Measurements from ENCODE around the gene NOXRED1. TPM values are rescaled to one million over a fixed set of nuclear protein-coding genes. Genes with fewer than 3 reads are reported as not detected.

NOXRED1 gene
- total RNA-seq, 1 donor from 2014 or later = 1.2 TPM

DNA sequence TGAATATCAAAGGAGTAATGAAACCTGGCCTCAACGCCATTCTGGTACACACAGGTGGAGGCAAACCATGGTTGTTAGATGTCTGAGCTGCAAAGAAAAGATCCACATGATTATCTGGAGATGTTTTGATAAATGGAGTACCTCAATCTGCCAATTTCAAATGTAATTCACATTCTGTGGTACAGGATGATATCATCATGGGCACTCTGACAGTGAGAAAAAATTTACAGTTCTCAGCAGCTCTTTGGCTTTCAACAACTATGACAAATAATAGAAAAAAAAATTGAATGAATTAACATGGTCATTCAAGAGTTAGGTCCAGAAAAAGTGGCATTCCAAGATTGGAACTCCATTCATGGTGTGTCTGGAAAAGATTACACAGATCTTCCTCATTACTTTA lies 63.7 kb downstream of the NOXRED1 start:
- Mint-ChIP-seq H3K9me3 (ENCODE audit: low read depth) (peaks cover 5% of the 10 kb centered on the region), H3K4me1 (ENCODE audit: low read depth) (no peaks in the 10 kb centered on the region), H3K27me3 (no peaks in the 10 kb centered on the region), H3K27ac (no peak overlapping the region), H3K4me3 (ENCODE audit: low read depth) (no peak overlapping the region), H3K36me3 (ENCODE audit: insufficient read depth) (peaks cover 6% of the 10 kb centered on the region)
- DNase-seq (ENCODE audit: low spot score, unreplicated experiment) = no peak
- TF ChIP-seq, protein P1, sequence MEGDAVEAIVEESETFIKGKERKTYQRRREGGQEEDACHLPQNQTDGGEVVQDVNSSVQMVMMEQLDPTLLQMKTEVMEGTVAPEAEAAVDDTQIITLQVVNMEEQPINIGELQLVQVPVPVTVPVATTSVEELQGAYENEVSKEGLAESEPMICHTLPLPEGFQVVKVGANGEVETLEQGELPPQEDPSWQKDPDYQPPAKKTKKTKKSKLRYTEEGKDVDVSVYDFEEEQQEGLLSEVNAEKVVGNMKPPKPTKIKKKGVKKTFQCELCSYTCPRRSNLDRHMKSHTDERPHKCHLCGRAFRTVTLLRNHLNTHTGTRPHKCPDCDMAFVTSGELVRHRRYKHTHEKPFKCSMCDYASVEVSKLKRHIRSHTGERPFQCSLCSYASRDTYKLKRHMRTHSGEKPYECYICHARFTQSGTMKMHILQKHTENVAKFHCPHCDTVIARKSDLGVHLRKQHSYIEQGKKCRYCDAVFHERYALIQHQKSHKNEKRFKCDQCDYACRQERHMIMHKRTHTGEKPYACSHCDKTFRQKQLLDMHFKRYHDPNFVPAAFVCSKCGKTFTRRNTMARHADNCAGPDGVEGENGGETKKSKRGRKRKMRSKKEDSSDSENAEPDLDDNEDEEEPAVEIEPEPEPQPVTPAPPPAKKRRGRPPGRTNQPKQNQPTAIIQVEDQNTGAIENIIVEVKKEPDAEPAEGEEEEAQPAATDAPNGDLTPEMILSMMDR (IDR thresholded peaks at IDR 0.05; ENCODE audit: unreplicated experiment) = no peak

GRCh38 chr14:77356899-77357298 lies 66.4 kb downstream of the NOXRED1 start:
- no peak overlapping the region for H3K4me3 Mint-ChIP-seq (ENCODE audit: low read depth)
- TF ChIP-seq, protein P1 (IDR thresholded peaks at IDR 0.05; ENCODE audit: unreplicated experiment) = no peak
- H3K9me3 Mint-ChIP-seq (ENCODE audit: low read depth) = no peaks in the 10 kb centered on the region
- no peak overlapping the region for H3K27ac Mint-ChIP-seq
- H3K27me3 Mint-ChIP-seq = no peaks in the 10 kb centered on the region
- DNase-seq (ENCODE audit: low spot score, unreplicated experiment) = no peak
- H3K36me3 Mint-ChIP-seq (ENCODE audit: insufficient read depth) = peaks cover 6% of the 10 kb centered on the region
- H3K4me1 Mint-ChIP-seq (ENCODE audit: low read depth) = peaks cover 4% of the 10 kb centered on the region

GRCh38 chr14:77355811-77356210 lies 67.5 kb downstream of the NOXRED1 start:
- H3K4me3 Mint-ChIP-seq (ENCODE audit: low read depth) = no peak overlapping the region
- H3K9me3 Mint-ChIP-seq (ENCODE audit: low read depth) = no peaks in the 10 kb centered on the region

GRCh38 chr14:77353469-77354141 lies 69.7 kb downstream of the NOXRED1 start:
- no peak for DNase-seq (ENCODE audit: low spot score, unreplicated experiment)
- H3K27ac Mint-ChIP-seq = peak overlapping the region; percentile 39
- H3K4me3 Mint-ChIP-seq (ENCODE audit: low read depth) = no peak overlapping the region
- H3K36me3 Mint-ChIP-seq (ENCODE audit: insufficient read depth) = peaks cover 9% of the 10 kb centered on the region
- TF ChIP-seq, protein P1 (IDR thresholded peaks at IDR 0.05; ENCODE audit: unreplicated experiment) = no peak
- no peaks in the 10 kb centered on the region for H3K9me3 Mint-ChIP-seq (ENCODE audit: low read depth)
- no peaks in the 10 kb centered on the region for H3K27me3 Mint-ChIP-seq
- peaks cover 4% of the 10 kb centered on the region for H3K4me1 Mint-ChIP-seq (ENCODE audit: low read depth)

More at GRCh38 chr14:77355811-77356210, 67.5 kb downstream of the NOXRED1 start:
- Mint-ChIP-seq H3K27me3 (no peaks in the 10 kb centered on the region), H3K27ac (no peak overlapping the region), H3K4me1 (ENCODE audit: low read depth) (peaks cover 4% of the 10 kb centered on the region), H3K36me3 (ENCODE audit: insufficient read depth) (peaks cover 6% of the 10 kb centered on the region)
- TF ChIP-seq, protein P1 (IDR thresholded peaks at IDR 0.05; ENCODE audit: unreplicated experiment) = no peak
- DNase-seq (ENCODE audit: low spot score, unreplicated experiment) = no peak

GRCh38 chr14:77347751-77348150 lies 75.6 kb downstream of the NOXRED1 start:
- Mint-ChIP-seq H3K27ac (no peak overlapping the region), H3K4me3 (ENCODE audit: low read depth) (no peak overlapping the region), H3K9me3 (ENCODE audit: low read depth) (no peaks in the 10 kb centered on the region), H3K4me1 (ENCODE audit: low read depth) (peaks cover 26% of the 10 kb centered on the region), H3K27me3 (no peaks in the 10 kb centered on the region), H3K36me3 (ENCODE audit: insufficient read depth) (peaks cover 27% of the 10 kb centered on the region)
- DNase-seq (ENCODE audit: low spot score, unreplicated experiment) = no peak
- TF ChIP-seq, protein P1 (IDR thresholded peaks at IDR 0.05; ENCODE audit: unreplicated experiment) = no peak
